K562 (cell line): ENCODE data around the gene CBY3. TPM values are rescaled to one million over a fixed set of nuclear protein-coding genes. Genes with fewer than 3 reads are reported as not detected.

Experiments used
- BACH1 ChIP-seq: fragments of 200-800 bp; sonication (Bioruptor generic); IDR thresholded peaks from 2 replicates; pipeline ENCODE4 v1.6.1; 2016; ENCODE audit warnings: missing genetic modification characterization, missing compliant biosample characterization
- DPF2 ChIP-seq: fragments of 450-650 bp; IDR thresholded peaks from 2 replicates; pipeline ENCODE4 v1.6.1; 2016
- ETV5 ChIP-seq: sonication (generic); formaldehyde crosslinking; IDR thresholded peaks from 2 replicates; pipeline ENCODE4 v1.4.0; 2020; ENCODE audit warnings: low read depth, mild to moderate bottlenecking, missing genetic modification reagents
- FOXJ3 ChIP-seq: sonication (generic); formaldehyde crosslinking; IDR thresholded peaks from 2 replicates; pipeline ENCODE4 v1.4.0; 2020; ENCODE audit warnings: mild to moderate bottlenecking, missing genetic modification reagents
- FOXP1 ChIP-seq: sonication (generic); formaldehyde crosslinking; IDR thresholded peaks from 2 replicates; pipeline ENCODE4 v1.8.0; 2022; ENCODE audit warnings: mild to moderate bottlenecking, missing genetic modification reagents
- NFXL1 ChIP-seq: fragments of 450-650 bp; formaldehyde crosslinking; IDR thresholded peaks from 2 replicates; pipeline ENCODE4 v1.4.0; 2021; ENCODE audit warnings: mild to moderate bottlenecking
- POLR2AphosphoS2 ChIP-seq: IDR thresholded peaks from 2 replicates; pipeline ENCODE4 v1.6.1; 2012; ENCODE audit warnings: low read length, improper control_type of control experiment
- TAF7 ChIP-seq: fragments of 450-650 bp; IDR thresholded peaks from 2 replicates; pipeline ENCODE4 v1.6.1; 2016; ENCODE audit warnings: missing genetic modification characterization, missing compliant biosample characterization
- TEAD1 ChIP-seq, 2 experiments: fragments of 450-650 bp in 1 of 2; sonication (generic) in 1 of 2; formaldehyde crosslinking; IDR thresholded peaks; 2 replicates each; pipeline versions ENCODE4 v1.4.0 to v1.8.0; 2020 to 2022; ENCODE audit warnings: mild to moderate bottlenecking in 2 of 2, missing genetic modification reagents in 1 of 2
- ZNF143 ChIP-seq: sonication (generic); formaldehyde crosslinking; IDR thresholded peaks from 2 replicates; pipeline ENCODE4 v1.9.0; 2022; ENCODE audit warnings: mild to moderate bottlenecking, missing genetic modification reagents
- ZNF184 ChIP-seq: sonication (generic); formaldehyde crosslinking; IDR thresholded peaks from 2 replicates; pipeline ENCODE4 v1.5.0; 2020; ENCODE audit warnings: missing genetic modification reagents
- ZNF239 ChIP-seq: fragments of 250-450 bp; sonication (Bioruptor Pico); IDR thresholded peaks from 2 replicates; pipeline ENCODE4 v1.4.0; 2020; ENCODE audit warnings: mild to moderate bottlenecking
- ZNF384 ChIP-seq: IDR thresholded peaks from 2 replicates; pipeline ENCODE4 v1.6.1; 2012; ENCODE audit warnings: low read depth, low read length, improper control_type of control experiment
- polyA plus RNA-seq, 8 experiments: library from polyadenylated mRNA; depleted of rRNA in 4 of 8; stranded (reverse) in 5 of 8; unstranded in 3 of 8; fragments of >200 nt; fragmentation: Nextera tagmentation in 2 of 8; fragmentation: Illumina TruSeq in 1 of 8; extraction: Ambion mirVana in 2 of 8; extraction: Trizol in 1 of 8; gene quantifications; 2 replicates each; pipeline versions ENCODE4 v1.2.1 to v1.2.3, GENCODE V29; 2011 to 2014; ENCODE audit warnings: inconsistent platforms in 1 of 8, missing spikeins in 1 of 8
- total RNA-seq, 7 experiments: library from RNA; depleted of rRNA in 6 of 7; stranded (reverse); fragments of >200 nt in 6 of 7; fragmentation: Illumina TruSeq in 2 of 7; extraction: Trizol in 2 of 7; gene quantifications; 2 replicates each; pipeline versions ENCODE4 v1.2.1 to v1.2.3, GENCODE V29; 2011 to 2021; ENCODE audit warnings: low replicate concordance in 1 of 7
- TF ChIP-seq, protein P1 (sequence below): fragments of 250-450 bp; sonication (Bioruptor Pico); IDR thresholded peaks from 2 replicates; pipeline ENCODE4 v1.8.0; 2022; ENCODE audit warnings: moderate library complexity, mild to moderate bottlenecking, inconsistent platforms
- TF ChIP-seq, protein P2 (sequence below): fragments of 450-650 bp; formaldehyde crosslinking; IDR thresholded peaks from 2 replicates; pipeline ENCODE4 v1.4.0; 2020; ENCODE audit warnings: mild to moderate bottlenecking, moderate library complexity
- TF ChIP-seq, protein P3 (sequence below), 2 experiments: fragments of 450-650 bp in 1 of 2; IDR thresholded peaks; 2 replicates each; pipeline ENCODE4 v1.6.1; 2011 to 2017; ENCODE audit warnings: low read depth in 2 of 2, antibody characterized with exemption in 1 of 2, borderline replicate concordance in 1 of 2, low read length in 1 of 2, mild to moderate bottlenecking in 1 of 2, mixed read lengths in 1 of 2; ENCODE audit not compliant: control insufficient read depth in 1 of 2
- TF ChIP-seq, protein P4 (sequence below), 3 experiments: fragments of 200-800 bp in 1 of 3; sonication (Bioruptor generic) in 1 of 3; sonication (generic) in 1 of 3; formaldehyde crosslinking in 1 of 3; IDR thresholded peaks; 2 replicates each; pipeline versions ENCODE4 v1.6.1 to v1.8.0; 2016 to 2022; ENCODE audit warnings: mild to moderate bottlenecking in 2 of 3, missing compliant biosample characterization in 2 of 3, missing genetic modification characterization in 2 of 3, missing genetic modification reagents in 1 of 3
- TF ChIP-seq, protein P5 (sequence below): fragments of 450-650 bp; IDR thresholded peaks from 2 replicates; pipeline ENCODE4 v1.6.1; 2016; ENCODE audit warnings: low read depth, mild to moderate bottlenecking, moderate library complexity

The CBY3 gene
- total and polyA plus RNA-seq, 9 of the 15 experiments (the other 6 are each of a cell fraction or from before 2014, with no cell fraction given) = not detected

DNA sequence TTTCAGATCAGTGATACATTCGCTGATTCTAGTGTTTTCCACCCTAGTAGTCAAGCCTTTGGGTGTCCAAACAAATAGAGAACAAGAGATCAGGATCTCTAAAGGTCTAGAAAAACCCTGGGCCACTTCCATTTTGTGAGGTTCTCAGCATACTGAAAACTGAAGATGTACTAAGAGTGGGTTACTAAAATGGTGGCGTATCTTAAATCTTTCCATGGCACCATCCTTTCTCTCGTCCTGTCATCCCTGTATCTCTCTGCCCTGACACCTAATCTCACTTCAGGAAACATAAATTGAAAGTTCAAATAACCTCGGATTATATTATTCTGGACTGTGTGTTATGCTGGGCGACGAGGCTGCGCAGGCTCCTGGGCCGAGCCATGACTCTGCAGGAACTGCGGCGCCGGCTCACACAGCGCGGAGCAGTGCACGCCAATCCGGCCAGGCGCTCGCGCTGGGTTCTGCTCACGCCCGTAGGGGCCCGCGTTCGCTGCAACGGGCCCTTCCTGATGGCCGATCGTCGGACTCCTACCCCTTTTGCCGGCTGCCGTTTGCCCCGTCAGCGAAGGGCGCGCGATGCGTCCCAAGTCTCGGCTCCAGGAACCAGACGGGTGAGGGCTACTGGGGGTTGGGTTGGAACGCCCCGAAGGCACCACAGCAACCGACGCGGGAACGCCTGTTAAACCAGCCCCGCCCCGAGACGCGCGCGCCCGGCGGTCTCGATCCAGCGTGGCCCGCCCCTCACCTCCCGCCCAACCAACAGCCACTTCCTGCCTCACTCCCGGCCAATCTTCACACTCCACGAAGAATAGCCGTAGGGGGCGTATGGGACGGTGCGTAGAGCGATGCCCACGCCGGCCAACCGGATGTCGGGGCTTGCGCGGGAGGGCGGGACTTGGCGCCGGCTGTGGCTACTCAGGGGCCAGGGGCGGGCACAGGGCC lies 17.4 kb upstream of the CBY3 start (continued):
- TF ChIP-seq, protein P1, sequence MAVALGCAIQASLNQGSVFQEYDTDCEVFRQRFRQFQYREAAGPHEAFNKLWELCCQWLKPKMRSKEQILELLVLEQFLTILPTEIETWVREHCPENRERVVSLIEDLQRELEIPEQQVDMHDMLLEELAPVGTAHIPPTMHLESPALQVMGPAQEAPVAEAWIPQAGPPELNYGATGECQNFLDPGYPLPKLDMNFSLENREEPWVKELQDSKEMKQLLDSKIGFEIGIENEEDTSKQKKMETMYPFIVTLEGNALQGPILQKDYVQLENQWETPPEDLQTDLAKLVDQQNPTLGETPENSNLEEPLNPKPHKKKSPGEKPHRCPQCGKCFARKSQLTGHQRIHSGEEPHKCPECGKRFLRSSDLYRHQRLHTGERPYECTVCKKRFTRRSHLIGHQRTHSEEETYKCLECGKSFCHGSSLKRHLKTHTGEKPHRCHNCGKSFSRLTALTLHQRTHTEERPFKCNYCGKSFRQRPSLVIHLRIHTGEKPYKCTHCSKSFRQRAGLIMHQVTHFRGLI (CRISPR knock-in tag) = no peak
- peak; percentile 88 for TF ChIP-seq BACH1
- TF ChIP-seq DPF2 = peak; percentile 69
- no peak for TF ChIP-seq FOXJ3 (CRISPR knock-in tag)
- TF ChIP-seq, protein P2, sequence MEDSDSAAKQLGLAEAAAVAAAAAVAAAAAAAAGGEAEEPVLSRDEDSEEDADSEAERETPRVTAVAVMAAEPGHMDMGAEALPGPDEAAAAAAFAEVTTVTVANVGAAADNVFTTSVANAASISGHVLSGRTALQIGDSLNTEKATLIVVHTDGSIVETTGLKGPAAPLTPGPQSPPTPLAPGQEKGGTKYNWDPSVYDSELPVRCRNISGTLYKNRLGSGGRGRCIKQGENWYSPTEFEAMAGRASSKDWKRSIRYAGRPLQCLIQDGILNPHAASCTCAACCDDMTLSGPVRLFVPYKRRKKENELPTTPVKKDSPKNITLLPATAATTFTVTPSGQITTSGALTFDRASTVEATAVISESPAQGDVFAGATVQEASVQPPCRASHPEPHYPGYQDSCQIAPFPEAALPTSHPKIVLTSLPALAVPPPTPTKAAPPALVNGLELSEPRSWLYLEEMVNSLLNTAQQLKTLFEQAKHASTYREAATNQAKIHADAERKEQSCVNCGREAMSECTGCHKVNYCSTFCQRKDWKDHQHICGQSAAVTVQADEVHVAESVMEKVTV (CRISPR knock-in tag) = 0 out of 2 replicates have a peak, but pooled peaks have one; percentile 17
- TF ChIP-seq, protein P3, sequence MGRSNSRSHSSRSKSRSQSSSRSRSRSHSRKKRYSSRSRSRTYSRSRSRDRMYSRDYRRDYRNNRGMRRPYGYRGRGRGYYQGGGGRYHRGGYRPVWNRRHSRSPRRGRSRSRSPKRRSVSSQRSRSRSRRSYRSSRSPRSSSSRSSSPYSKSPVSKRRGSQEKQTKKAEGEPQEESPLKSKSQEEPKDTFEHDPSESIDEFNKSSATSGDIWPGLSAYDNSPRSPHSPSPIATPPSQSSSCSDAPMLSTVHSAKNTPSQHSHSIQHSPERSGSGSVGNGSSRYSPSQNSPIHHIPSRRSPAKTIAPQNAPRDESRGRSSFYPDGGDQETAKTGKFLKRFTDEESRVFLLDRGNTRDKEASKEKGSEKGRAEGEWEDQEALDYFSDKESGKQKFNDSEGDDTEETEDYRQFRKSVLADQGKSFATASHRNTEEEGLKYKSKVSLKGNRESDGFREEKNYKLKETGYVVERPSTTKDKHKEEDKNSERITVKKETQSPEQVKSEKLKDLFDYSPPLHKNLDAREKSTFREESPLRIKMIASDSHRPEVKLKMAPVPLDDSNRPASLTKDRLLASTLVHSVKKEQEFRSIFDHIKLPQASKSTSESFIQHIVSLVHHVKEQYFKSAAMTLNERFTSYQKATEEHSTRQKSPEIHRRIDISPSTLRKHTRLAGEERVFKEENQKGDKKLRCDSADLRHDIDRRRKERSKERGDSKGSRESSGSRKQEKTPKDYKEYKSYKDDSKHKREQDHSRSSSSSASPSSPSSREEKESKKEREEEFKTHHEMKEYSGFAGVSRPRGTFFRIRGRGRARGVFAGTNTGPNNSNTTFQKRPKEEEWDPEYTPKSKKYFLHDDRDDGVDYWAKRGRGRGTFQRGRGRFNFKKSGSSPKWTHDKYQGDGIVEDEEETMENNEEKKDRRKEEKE (IDR thresholded peaks at IDR 0.05; ENCODE audit: borderline replicate concordance in 1 of 2, control insufficient read depth in 1 of 2, low read depth in 2 of 2, low read length in 1 of 2) = no peak
- TF ChIP-seq ZNF143 (CRISPR knock-in tag) = no peak
- TF ChIP-seq TEAD1 (CRISPR knock-in tag; IDR thresholded peaks at IDR 0.05) = no peak
- peak; percentile 71; the same call in 1 of the 2 replicates for TF ChIP-seq FOXP1 (CRISPR knock-in tag)
- TF ChIP-seq, protein P4, sequence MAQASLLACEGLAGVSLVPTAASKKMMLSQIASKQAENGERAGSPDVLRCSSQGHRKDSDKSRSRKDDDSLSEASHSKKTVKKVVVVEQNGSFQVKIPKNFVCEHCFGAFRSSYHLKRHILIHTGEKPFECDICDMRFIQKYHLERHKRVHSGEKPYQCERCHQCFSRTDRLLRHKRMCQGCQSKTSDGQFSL (CRISPR knock-in tag; IDR thresholded peaks at IDR 0.05) = no peak
- TF ChIP-seq, protein P4 (tag; IDR thresholded peaks at IDR 0.05) = no peak
- TF ChIP-seq ZNF184 = no peak
- TF ChIP-seq POLR2AphosphoS2 = no peak; the same call in 1 of the 2 replicates
- TF ChIP-seq TAF7 = peak; percentile 67; the same call in 1 of the 2 replicates
- no peak for TF ChIP-seq ZNF239 (CRISPR knock-in tag)
- no peak for TF ChIP-seq ETV5
- no peak for TF ChIP-seq NFXL1 (CRISPR knock-in tag)
- TF ChIP-seq, protein P5, sequence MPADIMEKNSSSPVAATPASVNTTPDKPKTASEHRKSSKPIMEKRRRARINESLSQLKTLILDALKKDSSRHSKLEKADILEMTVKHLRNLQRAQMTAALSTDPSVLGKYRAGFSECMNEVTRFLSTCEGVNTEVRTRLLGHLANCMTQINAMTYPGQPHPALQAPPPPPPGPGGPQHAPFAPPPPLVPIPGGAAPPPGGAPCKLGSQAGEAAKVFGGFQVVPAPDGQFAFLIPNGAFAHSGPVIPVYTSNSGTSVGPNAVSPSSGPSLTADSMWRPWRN = no peak
- no peak for TF ChIP-seq ZNF384
